Chondrocyte (in vitro differentiated cells): Measurements from ENCODE around the gene SLC26A11. TPM values are rescaled to one million over a fixed set of nuclear protein-coding genes. Genes with fewer than 3 reads are reported as not detected.
A peak's percentile ranks its signal among the peaks of the same experiment; 100 is the strongest.
"Not testable (repeated sequence)": the region's sequence is repeated elsewhere in the genome, so short reads cannot be mapped to it uniquely, and the experiment has no call there.

Experiments
- DNase-seq: peaks from one replicate; pipeline ENCODE4 v3.0.0; 2021; ENCODE audit warnings: mixed read lengths, low spot score
- H3K27ac Mint-ChIP-seq: one replicate; pipeline ENCODE4 v1.8.0; 2021; ENCODE audit warnings: mild to moderate bottlenecking, moderate library complexity, mixed read lengths; ENCODE audit not compliant: unreplicated experiment
- H3K27me3 Mint-ChIP-seq: 2 replicates; pipeline ENCODE4 v1.8.0; 2021; ENCODE audit warnings: low read depth, mixed read lengths
- H3K36me3 Mint-ChIP-seq: 2 replicates; pipeline ENCODE4 v1.8.0; 2021; ENCODE audit warnings: low read depth, mixed read lengths
- H3K4me1 Mint-ChIP-seq: 2 replicates; pipeline ENCODE4 v1.8.0; 2021; ENCODE audit warnings: low read depth, mild to moderate bottlenecking, mixed read lengths
- H3K4me3 Mint-ChIP-seq: one replicate; pipeline ENCODE4 v1.8.0; 2021; ENCODE audit warnings: mild to moderate bottlenecking, moderate library complexity, mixed read lengths; ENCODE audit not compliant: unreplicated experiment
- H3K9me3 Mint-ChIP-seq: 2 replicates; pipeline ENCODE4 v1.8.0; 2021; ENCODE audit warnings: low read depth, mixed read lengths
- total RNA-seq: library from RNA; stranded (reverse); gene quantifications from 3 replicates; pipeline ENCODE4 v1.2.1, GENCODE V29; 2021
- TF ChIP-seq, protein P1 (sequence below): fragments of 200-600 bp; sonication (generic); IDR thresholded peaks from 2 replicates; pipeline ENCODE4 v1.5.0; 2021; ENCODE audit warnings: antibody characterized with exemption, mild to moderate bottlenecking, moderate library complexity

SLC26A11 gene
- total RNA-seq, 1 donor from 2014 or later: 16.2 TPM

- H3K4me1 Mint-ChIP-seq: no peaks in the 10 kb centered on the region
- peaks cover 48% of the 10 kb centered on the region for H3K36me3 Mint-ChIP-seq
Observed at GRCh38 chr17:80295146-80295545, 74.9 kb downstream of the SLC26A11 start.

DNA sequence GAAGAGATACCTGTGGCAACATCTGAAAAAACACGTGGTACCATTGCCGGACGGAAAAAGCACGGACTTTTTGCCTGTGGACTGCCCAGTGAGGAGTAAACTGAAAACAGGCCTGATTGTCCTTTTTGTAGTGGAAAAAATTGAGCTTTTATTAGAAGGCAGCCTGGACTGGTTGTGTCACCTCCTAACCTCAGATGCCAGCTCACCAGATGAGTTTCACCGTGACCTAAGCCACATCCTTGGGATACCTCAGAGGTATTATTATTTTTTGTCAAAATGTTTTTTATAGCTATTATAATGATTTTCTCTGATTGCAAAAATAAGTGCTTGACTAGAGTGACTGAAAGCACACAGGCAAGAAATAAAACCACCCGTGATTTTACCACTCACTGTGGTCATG, 75.3 kb downstream of the SLC26A11 start:
- Mint-ChIP-seq H3K27ac (no peak overlapping the region), H3K9me3 (peaks cover 4% of the 10 kb centered on the region), H3K4me1 (no peaks in the 10 kb centered on the region), H3K36me3 (peaks cover 47% of the 10 kb centered on the region), H3K4me3 (no peak overlapping the region), H3K27me3 (no peaks in the 10 kb centered on the region)
- DNase-seq: no peak
- TF ChIP-seq, protein P1, sequence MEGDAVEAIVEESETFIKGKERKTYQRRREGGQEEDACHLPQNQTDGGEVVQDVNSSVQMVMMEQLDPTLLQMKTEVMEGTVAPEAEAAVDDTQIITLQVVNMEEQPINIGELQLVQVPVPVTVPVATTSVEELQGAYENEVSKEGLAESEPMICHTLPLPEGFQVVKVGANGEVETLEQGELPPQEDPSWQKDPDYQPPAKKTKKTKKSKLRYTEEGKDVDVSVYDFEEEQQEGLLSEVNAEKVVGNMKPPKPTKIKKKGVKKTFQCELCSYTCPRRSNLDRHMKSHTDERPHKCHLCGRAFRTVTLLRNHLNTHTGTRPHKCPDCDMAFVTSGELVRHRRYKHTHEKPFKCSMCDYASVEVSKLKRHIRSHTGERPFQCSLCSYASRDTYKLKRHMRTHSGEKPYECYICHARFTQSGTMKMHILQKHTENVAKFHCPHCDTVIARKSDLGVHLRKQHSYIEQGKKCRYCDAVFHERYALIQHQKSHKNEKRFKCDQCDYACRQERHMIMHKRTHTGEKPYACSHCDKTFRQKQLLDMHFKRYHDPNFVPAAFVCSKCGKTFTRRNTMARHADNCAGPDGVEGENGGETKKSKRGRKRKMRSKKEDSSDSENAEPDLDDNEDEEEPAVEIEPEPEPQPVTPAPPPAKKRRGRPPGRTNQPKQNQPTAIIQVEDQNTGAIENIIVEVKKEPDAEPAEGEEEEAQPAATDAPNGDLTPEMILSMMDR: no peak

More at GRCh38 chr17:80295146-80295545, 74.9 kb downstream of the SLC26A11 start:
- Mint-ChIP-seq H3K9me3 (peaks cover 4% of the 10 kb centered on the region), H3K27ac (peak overlapping the region; percentile 12), H3K27me3 (no peaks in the 10 kb centered on the region), H3K4me3 (no peak overlapping the region)
- DNase-seq: no peak
- TF ChIP-seq, protein P1: no peak

- peak; percentile 63 for DNase-seq
- Mint-ChIP-seq H3K4me3 (no peak overlapping the region), H3K36me3 (peaks cover 52% of the 10 kb centered on the region), H3K9me3 (peaks cover 9% of the 10 kb centered on the region), H3K4me1 (no peaks in the 10 kb centered on the region), H3K27me3 (no peaks in the 10 kb centered on the region), H3K27ac (no peak overlapping the region)
- TF ChIP-seq, protein P1: no peak
Observed at GRCh38 chr17:80296221-80296620, 76.0 kb downstream of the SLC26A11 start.

DNA sequence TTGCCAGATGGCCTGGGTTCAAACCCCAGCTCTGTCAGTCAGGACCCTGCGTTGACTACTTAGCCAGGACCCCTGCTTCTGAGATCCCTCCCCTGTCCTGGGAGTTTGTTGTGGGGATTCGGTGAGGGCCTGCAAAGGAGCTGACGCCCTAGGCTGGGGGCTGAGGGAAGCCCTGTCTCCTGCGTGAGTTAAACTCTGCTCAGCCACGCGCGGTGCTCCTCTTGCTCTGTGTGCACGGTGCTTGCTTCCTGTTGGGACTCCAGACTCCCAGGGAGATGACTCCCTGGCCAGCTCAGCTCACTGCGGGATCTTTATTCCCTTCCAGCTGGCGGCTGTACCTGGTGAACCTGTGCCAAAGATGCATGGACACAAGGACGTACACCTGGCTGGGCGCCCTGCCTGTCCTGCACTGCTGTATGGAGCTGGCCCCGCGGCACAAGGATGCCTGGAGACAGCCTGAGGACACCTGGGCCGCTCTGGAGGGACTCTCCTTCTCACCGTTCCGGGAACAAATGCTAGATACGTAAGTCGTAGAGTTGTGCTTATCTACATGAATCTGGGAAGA, 77.9 kb downstream of the SLC26A11 start:
- peaks cover 51% of the 10 kb centered on the region for H3K36me3 Mint-ChIP-seq

GRCh38 chr17:80299350-80300100, 79.3 kb downstream of the SLC26A11 start:
- DNase-seq, H3K27ac Mint-ChIP-seq, H3K27me3 Mint-ChIP-seq, H3K4me1 Mint-ChIP-seq, H3K4me3 Mint-ChIP-seq: not testable (repeated sequence)
- Mint-ChIP-seq H3K36me3 (peaks cover 55% of the 10 kb centered on the region), H3K9me3 (peaks cover 12% of the 10 kb centered on the region)

More for the DNA sequence above, 77.9 kb downstream of the SLC26A11 start:
- H3K27ac Mint-ChIP-seq: no peak overlapping the region
- TF ChIP-seq, protein P1: no peak
- DNase-seq: peak; percentile 65
- H3K4me3 Mint-ChIP-seq: no peak overlapping the region
- no peaks in the 10 kb centered on the region for H3K27me3 Mint-ChIP-seq
- peaks cover 9% of the 10 kb centered on the region for H3K9me3 Mint-ChIP-seq
- no peaks in the 10 kb centered on the region for H3K4me1 Mint-ChIP-seq

DNA sequence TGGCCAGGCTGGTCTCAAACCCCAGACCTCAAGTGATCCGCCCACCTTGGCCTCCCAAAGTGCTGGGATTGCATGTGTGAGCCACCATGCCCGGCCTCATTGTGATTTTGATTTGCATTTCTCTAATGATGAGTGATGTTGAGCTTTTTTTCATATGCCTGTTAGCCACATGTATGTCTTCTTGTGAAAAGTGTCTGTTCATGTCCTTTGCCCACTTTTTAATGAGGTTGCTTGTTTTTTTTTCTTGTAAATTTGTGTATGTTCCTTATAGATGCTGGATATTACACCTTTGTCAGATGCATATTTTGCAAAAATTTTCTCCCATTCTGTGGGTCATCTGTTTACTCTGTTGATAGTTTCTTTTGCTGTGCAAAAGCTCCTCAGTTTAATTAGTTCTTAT, 80.5 kb downstream of the SLC26A11 start:
- not testable (repeated sequence) for H3K4me3 Mint-ChIP-seq, H3K27ac Mint-ChIP-seq, H3K4me1 Mint-ChIP-seq, H3K27me3 Mint-ChIP-seq, DNase-seq
- Mint-ChIP-seq H3K9me3 (peaks cover 12% of the 10 kb centered on the region), H3K36me3 (peaks cover 54% of the 10 kb centered on the region)

Other genes starting within 250 kb of the SLC26A11 start
- gene TBC1D16, start 184.6 kb upstream of the SLC26A11 start, total RNA-seq: 51.4 to 72.7 TPM (median 55.4 TPM) in 3 replicates
- 5.8 to 11.8 TPM (median 6.5 TPM) in 3 replicates for gene CCDC40, start 183.8 kb upstream of the SLC26A11 start, total RNA-seq
- 42.3 to 59.8 TPM (median 45.7 TPM) in 3 replicates for gene GAA, start 118.8 kb upstream of the SLC26A11 start, total RNA-seq
- gene EIF4A3, start 73.3 kb upstream of the SLC26A11 start, total RNA-seq: 63.2 to 76.2 TPM (median 64.0 TPM) in 3 replicates
- 0.13 to 0.80 TPM (median 0.30 TPM) in 3 replicates for gene CARD14, start 50.4 kb upstream of the SLC26A11 start, total RNA-seq
- 42.6 to 45.4 TPM (median 44.7 TPM) in 3 replicates for gene SGSH, start 94 bp upstream of the SLC26A11 start, total RNA-seq
- 72.5 to 104 TPM (median 73.2 TPM) in 3 replicates for gene RNF213, start 40.4 kb downstream of the SLC26A11 start, total RNA-seq
- gene ENDOV, start 194.7 kb downstream of the SLC26A11 start, total RNA-seq: 22.8 to 32.5 TPM (median 27.0 TPM) in 3 replicates